HG03097 (cell line): Measurements from ENCODE around the gene LRRC8A.
"Not testable (repeated sequence)": the region's sequence is repeated elsewhere in the genome, so short reads cannot be mapped to it uniquely, and the experiment has no call there.

ENCODE experiments used
- ATAC-seq: cut with Tn5 transposase; IDR thresholded peaks from one replicate; pipeline ENCODE4 v1.9.1; 2021; ENCODE audit not compliant: unreplicated experiment, low FRiP score

Gene LRRC8A

DNA sequence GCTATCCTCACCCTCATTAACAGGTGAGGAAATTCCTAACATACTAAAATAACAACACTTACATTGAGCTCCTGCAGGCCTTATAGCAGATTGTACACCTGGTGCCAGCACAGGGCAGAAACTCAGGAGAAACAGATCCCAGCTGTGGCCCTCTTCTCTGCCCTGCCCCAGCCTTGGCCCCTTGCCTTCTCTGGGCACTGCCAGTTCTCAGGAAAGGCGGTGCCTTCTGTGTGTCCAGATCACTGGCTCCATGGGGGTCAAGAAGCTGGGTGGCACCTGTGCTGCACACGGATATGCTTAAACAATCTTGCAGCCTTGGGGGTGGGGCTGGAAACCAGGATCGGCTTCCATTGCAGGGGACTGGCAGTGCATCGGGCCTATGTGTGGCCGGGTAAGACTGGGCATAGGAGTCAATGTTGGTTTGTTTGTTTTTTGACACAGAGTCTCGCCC lies 19.5 kb upstream of the LRRC8A start:
- no peak for ATAC-seq

DNA sequence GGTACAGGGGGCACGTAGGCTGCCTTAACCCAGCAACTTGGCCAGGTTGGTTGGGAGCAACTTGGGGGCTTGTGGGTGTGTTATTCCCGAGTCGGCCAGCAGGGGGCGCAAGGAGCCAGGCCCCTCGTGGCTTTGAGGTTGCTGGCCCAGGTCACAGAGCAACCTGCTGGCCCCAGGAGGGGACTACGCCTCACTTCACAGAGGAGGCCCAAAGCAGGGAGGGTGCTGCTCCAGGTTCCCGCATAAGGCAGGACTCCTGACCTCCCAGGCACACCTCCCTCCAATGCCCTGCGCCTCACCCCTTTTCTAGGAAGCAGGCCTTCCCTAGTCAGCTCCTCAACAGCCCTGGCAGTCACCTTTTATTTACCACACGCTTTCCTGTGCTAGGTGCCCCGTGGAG lies 18.3 kb upstream of the LRRC8A start:
- ATAC-seq: no peak

DNA sequence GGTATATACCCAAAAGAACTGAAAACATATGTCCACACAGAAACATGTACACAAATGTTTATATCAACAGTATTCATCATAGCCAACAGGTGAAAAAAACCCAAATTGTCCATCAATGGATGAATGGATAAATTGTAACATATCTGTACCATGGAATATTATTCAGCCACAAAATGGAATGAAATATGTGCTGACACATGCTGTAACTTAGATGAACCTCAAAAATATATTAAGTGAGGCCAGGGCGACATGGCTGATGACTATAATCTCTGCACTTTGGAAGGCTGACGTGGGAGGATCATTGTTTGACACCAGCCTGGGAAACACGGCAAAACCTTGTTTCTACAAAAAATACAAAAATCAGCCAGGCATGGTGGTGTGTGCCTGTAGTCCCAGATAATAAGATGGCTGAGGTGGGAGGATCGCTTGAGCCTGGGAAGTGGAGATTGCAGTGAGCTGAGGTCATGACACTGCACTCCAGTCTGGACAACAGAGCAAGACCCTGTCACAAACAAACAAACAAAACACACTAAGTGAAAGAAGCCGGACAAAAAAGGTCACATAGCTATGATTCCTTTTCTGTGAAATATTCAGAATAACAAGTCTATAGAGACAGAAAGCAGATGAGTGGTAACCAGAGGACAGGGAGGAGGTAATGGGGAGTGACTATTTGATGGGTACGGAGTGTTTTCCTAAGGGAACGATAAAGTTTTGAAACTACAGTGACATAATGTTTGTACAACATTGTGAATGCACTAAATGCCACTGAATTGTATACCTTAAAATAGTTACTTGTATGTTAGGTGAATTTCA lies 11.6 kb upstream of the LRRC8A start:
- no peak for ATAC-seq

DNA sequence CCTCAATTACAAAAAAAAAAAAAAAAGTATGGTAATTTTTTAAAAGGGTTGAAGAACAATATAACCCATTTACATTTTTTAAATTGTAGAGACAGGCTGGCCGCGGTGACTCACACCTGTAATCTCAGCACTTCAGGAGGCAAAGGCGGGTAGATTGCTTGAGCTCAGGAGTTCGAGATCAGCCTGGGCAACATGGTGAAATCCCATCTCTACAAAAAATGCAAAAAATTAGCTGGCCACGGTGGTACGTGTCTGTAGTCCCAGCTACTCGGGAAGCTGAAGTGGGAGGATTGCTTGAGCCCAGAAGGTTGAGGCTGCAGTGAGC lies 11.0 kb upstream of the LRRC8A start:
- not testable (repeated sequence) for ATAC-seq

DNA sequence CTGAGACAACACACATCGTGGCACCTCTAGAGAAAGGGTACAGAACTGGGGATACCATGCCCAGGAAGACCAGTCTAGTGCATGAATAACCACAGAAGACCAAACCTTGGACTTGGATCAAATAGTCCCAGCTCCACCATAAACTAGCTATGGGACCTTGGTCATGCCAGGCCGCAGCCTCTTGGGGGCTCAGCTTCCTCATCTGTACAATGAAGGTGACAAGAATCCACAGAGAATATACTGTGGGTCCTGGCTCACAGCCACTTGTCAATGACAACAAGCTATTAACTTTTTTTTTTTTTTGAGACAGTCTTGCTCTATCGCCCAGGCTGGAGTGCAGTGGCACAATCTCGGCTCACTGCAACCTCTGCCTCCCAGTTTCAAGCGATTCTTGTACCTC lies 4.1 kb upstream of the LRRC8A start:
- no peak for ATAC-seq

DNA sequence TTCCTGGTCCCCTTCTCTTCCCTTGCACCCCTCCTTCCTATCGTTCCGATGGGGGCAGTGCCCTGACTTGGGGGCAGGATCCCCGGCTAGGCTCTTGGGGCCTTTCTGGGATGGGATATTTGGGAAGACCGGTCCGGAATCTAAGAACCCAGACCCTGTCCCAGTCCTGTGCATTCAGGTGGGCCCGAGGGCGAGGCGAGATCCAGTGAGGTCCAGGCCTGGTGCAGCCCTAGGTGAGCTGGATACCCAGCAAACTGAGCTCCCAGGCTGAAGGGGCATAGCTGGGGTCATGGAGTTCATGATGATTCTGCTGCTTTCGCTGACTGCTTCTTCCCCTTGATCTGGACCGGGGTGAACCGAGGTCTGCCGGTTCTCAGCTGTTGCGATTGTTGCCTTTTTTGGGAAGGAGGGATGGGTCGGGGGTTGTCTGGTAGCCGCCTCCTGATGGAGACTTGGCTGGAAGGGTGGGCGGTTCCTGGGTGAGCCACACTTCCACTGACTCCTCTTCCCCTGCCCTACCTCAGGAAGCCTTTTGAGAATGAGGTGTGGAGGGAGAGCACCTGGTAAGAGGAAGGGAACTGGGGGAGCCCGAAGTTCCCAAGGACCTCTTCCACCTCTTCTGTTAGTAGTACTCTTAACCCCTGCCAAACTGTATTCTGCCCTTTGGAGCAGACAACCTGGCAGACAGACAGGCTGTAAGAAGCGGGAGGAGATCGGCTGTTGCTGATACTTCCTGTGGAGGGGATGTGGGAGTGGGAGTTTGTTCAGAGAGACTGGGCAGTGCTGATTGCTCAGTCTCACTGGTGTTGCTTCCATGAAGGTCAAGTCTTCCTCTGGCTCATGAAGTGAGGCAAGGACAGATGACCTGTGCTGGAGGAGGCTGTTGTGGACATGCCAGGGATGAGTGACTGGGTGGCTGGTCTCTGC lies 1.0 kb downstream of the LRRC8A start:
- ATAC-seq: no peak

DNA sequence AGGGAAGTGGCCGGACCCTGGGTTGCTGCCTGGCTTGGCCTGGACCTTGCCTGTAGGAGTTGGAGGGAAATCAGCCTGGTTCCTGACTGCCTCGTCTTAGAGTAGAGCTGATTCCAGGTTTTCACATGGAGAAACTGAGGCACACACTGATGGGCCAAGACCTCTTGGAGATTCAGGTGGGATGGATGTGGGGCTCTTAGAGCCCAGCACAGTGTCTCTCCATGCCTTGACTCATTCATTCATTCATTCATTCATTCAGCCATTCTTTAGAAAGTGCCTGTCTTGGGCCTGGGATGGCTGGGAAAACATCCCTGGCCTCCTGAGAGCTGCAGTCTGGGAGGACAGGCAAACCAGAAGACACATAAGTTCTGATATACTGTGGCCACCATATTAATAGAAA lies 2.2 kb downstream of the LRRC8A start:
- no peak for ATAC-seq

DNA sequence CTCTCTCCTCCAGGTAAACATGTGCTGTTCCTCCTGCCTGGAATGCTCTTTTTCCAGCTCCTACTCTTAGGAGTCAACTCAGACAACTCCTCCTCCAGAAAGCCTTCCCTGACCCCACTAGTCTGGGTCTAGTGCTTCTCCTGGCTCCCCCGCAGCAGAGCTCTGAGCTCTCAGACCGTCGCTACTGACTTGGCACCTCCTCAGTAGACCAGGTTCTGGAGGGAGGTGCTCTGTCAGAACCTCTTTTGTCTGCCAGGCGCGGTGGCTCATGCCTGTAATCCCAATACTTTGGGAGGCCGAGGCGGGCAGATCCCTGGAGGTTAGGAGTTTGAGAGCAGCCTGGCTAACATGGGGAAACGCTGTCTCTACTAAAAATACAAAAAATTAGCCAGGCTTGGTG lies 3.4 kb downstream of the LRRC8A start:
- ATAC-seq: no peak

DNA sequence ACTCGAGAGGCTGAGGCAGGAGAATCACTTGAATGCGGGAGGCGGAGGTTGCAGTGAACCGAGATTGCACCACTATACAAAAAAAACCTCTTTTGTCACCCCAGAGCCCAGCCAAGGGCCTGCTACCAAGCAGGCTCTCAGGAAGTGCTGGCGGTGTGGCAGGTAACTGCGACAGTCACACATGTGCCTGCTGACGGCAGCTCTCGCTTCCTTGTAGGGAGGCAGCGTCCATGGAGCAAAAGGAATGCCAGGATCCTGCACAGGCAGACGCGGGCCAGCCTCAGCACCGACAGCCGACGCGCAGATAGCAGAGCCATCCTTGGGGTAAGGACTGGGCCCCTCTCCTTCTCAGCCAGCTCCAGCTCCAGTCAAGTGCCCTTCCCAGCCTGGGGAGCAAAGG lies 3.9 kb downstream of the LRRC8A start:
- ATAC-seq: no peak

DNA sequence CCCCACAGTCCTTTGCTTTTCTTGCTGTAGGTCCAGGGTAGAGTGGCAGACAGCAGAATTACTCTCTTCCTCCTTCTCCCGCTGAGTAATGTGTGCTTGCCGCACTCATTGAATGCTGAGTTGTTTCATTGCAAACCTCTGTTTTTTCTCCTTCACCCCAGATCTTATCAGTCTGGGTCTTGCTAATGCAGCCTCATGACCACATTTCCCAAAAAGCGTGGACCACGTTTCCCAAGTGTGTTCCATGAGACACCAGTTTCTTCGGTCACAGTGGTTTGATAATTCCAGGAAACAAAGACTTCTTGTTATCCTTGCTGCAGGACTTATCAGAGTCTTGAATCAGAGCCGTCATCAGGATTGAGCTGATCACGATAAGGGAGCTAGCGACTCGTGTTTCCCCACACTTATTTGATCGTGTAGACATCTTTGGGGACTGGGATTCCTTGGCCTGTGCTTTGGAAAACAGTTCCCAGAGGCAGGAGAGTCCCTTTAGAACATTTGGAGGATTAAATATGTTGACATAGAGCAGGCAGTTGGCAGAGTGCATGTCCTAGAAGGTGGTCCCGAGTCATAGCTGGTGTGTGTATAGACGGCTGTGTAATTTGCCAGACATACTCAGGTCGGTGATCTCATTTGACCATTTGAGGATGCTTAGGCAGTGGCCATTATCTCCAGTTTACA lies 4.4 kb downstream of the LRRC8A start:
- no peak for ATAC-seq

DNA sequence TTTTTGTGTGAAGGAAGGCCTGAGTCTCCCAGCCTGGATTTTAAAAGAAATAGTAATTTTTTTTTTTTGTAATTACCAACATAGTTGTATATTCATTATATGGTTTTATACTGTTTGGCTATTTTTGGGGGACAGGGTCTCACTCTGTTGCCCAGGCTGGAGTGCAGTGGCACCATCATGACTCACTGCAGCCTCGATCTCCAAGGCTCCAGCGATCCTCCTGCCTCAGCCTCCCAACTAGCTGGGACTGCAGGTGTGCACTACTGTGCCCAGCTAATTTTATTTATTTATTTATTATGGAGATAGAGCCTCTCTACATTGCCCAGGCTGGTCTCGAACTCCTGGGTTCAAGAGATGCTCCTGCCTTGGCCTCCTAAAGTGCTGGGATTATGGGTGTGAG lies 5.1 kb downstream of the LRRC8A start:
- ATAC-seq: no peak

DNA sequence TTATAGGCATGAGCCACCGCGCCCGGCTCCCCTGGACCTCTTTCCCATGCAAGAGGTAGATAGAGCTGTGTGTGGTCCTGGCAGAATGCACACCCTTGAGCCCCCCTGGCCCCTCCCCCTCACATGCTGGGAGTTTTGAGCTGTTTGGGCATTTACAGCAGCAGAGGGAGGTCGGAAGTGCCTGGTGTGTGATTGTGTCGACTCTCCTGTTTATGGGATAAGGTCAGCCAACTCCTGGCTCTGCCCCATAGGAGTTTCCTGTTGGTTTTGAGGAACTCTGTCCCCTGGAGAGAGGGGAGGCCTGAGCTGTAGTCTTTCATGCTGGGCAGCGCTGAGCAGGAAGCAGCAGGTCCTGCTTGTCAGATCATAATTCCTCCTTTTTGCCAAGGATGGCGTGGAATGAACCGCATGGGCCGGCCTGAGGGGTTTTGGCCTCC lies 6.0 kb downstream of the LRRC8A start:
- ATAC-seq: no peak

DNA sequence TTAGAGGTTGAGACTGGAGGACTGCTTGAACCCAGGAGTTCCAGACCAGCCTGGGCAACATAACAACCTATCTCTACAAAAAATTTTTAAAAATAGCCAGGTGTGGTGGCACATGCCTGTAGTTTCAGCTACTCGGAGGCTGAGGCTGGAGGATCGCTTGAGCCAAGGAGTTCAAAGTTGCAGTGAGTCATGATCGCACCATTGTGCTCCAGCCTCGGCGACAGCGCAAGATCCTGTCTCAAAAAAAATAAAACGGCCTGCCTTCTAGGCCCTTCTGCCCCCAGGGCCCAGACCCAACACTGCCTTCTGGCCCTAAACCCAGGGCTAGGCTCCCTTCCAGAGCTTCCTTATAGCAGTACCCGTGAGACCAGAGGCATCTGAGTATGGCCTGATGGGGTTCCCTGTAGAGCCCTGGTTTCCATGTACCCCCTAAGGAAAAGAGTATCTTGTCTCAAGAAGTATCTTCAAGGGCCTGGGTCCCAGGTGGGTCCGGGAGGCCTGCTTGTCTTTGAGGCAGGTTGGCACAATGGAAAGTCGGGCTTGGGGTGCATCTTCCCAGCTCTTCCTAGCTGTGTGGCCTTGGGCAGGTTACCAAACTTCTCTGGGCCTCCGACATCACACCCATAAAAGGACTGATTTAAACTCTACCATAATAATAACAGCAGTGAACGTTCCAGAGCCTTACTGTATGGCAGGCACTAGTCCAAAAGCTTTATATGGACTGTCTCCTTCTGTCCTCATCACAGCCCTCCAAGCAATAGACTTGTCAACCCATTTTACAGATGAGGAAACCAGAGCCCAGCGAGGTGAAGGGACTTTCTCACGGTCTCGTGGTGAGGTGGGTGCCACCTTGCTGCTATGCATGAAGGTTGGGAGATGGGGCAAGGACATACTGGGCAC lies 9.6 kb downstream of the LRRC8A start:
- no peak for ATAC-seq

DNA sequence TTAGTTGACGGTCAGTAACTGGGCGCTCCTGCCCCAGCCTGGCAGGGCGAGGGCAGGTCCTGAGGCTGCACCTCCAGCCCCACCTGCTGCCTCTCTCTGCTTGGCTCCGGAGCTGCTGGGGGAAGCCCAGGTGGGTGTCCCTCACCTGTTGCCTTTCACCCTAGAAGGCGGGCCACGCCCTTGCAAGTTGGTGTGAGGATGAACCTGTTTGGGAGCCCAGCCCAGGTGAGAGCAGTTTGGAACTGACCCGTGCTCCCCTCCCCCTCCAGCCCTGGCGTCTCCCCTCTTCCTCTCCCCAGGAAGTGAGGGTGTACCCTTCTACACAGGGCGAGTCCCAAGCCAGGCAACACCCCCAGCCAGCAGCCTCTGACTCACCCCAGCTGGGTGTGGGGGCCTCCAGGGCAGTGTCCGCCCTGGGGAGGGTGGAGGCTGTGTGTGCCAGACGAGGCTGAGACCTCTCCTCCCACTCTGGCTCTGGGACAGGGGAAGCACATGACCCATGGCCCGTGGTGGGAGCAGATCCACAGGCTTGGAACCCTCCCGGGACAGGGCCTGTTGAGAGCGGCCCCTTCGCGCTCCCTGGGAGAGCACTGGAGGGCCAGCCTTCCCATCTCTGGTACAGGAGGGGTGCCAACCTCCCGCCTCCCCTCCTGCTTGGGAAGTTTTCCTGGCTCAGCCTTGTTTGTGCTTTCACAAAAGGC lies 10.4 kb downstream of the LRRC8A start:
- ATAC-seq: no peak

DNA sequence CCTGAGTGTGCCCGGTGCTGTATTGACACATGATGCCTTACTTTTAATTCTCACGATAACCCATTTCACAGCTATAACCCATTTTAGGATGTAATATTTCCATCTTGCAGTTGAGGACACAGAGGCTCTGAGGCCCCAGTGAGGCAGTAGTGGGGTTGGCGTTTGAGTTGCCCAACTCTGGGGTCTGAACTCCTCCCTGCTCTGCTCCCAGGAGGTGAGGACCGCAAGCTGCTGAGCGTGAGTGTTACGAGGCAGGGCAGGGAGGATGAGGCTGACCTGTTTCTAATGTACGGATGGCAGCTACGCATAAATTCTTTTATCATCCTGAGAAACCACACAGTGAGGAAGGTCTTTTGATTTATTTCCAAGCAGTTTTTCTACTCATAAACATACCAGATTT lies 11.4 kb downstream of the LRRC8A start:
- no peak for ATAC-seq

DNA sequence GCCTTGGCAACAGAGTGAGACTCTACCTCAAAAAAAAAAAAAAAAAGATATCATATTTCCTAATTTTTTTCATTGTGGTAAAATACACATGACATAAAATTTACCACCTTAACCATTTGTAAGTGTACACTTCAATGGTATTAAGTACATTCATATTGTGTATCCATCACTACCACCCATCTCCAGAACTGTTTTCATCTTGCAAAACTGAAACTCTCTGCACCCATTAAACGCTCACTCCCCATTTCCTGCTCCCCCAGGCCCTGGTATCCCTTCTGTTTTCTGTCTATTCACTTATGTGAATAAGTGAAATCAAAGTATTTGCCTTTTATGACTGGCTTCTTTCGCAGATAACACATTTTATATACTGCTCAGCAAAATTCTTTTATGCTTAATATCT lies 12.8 kb downstream of the LRRC8A start:
- ATAC-seq: no peak

DNA sequence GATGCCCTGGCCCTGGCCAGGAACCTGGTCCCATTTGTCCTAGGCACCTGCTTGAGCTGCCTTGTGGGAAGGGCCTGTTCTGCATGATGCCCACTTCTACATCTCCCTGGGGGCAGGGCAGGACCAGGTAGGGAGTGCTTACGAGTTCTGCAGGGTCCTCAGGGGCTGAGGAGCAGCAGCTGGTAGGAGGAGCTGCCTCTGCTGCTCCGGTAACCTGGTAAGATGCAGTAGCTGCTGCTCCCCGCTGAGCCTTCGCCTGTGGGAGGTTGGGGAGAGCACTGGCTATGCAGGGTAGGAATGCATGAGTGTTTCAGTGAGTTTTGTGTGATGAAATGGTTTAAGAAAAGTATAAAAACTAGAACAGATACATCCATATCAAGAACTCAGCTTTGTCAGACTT lies 13.6 kb downstream of the LRRC8A start:
- ATAC-seq: no peak

DNA sequence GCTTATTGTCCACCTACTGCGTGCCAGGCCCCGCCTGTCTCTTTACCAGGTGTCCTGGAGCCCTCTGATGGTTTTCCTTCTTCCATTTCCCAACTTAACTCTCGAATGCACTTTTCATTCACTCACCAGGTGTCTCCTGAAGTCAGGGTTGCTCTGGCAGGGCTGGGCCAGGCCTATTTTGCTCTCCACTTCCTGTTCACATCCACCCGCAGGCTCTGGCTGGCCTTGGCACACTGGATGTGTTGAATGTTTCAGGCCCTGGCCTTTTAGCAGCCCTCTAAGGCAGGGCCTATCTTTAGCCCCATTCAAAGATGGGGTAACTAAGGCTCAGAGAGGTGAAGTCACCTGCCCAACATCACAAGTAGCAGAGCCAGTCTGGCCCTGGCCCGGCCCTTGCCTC lies 16.4 kb downstream of the LRRC8A start:
- ATAC-seq: no peak

DNA sequence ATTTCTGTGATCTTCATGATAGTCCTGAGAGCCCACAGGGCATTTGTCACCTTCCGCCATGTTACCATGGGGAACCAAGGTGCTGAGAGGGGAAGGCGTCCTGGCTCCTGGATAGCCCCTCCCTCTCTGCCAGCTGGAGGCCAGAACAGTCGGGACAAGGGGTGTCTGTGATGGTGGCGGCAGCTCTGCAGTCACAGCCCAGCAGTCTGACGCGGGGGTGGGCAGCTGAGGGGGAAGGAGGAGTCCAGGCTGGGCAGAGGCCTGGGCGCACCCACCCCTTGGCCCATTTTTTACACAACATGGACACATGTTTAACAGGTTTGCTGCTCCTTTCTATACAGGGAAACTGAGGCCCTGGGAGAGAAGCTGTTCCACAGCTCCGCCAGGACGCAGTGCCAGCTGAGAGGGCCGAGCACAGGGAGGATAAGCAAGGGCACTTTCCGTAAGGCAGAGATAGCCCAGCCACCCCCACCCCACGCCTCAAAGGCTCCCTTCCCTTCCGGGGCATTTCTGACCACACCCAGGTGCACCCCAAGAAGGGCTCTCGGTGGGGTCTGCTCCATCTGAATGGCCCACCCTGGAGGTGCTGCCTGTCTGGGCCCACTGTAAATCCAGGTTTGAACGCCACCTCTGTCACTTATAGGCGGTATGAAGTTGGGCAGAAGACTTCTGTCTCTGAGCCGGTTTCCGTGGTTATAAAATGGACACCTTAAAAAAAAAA lies 17.1 kb downstream of the LRRC8A start:
- ATAC-seq: no peak
